GM23248 (cell line): Measurements from ENCODE around the gene MGST3.

Experiments
- EZH2 ChIP-seq: fragments of 200-600 bp; sonication (generic); IDR thresholded peaks from 2 replicates; pipeline ENCODE4 v1.6.1; 2018; ENCODE audit warnings: antibody characterized with exemption, mild to moderate bottlenecking; ENCODE audit not compliant: insufficient read depth, poor library complexity, severe bottlenecking
- EZH2phosphoT487 ChIP-seq: fragments of 200-600 bp; sonication (generic); IDR thresholded peaks from 2 replicates; pipeline ENCODE4 v1.6.1; 2018; ENCODE audit warnings: antibody characterized with exemption, moderate library complexity, mild to moderate bottlenecking, low read depth; ENCODE audit not compliant: insufficient read depth

DNA sequence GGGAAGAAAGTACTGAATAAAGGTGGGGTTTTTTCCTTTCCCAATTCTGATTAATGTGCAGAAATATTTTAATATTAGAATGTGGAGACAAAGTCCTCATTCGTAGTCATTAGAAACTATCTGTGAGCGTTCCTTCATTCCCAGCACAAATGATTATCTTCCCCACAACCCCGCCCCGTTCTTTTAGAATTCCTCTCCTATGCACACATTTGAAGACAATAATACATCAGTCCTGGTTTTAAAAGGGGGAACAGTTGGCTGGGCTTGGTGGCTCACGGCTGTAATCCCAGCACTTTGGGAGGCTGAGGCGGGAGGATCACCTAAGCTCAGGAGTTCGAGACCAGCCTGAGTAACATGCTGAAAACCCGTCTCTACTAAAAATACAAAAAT lies 66.5 kb downstream of the MGST3 start:
- TF ChIP-seq EZH2 (no peak), EZH2phosphoT487 (no peak)
